ENCODE data around the gene GRAMD1A. TPM values are rescaled to one million over a fixed set of nuclear protein-coding genes. Genes with fewer than 3 reads are reported as not detected.

The GRAMD1A gene
- total RNA-seq, 2 donors from 2014 or later, result 17.1 to 32.3 TPM

DNA sequence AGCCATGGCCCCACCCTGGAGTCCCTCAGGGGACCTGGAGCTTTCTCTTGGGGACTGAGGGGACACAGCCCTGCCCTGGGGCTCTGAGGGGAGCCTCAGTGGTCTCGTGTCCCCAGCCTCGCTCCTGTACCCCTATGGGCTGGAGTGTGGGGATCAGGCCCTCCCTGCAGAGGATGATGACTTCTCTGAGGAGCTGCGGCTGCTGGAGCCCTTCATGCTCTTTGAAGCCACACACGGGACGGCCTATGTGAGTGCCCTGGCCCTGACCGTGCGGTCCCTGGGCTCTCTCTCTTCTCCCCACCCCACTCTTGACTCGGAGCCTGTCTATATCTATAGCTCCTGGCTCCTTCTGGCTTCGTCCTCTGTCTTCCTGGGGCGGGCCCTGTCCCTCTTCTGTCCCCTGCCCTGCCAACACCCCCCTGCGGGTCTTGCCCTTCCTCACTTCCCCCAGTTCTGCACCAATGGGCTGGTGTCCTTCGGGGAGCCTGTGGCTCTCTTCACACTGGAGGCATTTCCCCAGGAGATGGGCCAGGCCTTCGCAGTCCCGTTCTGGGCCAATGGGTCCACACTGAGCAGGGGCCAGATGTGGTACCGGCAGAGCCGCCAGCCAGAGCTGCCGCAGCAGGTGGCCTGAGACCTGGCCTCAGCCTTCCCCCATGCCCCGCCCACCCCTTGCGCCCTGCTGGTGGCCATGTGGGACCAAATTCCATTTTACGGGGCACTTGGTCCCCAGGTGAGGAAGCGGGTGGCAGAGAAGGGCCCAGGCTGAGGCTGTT lies 74.5 kb downstream of the GRAMD1A start:
- intact Hi-C loops (cut with DNase I, micrococcal nuclease), result no loop called here
- ATAC-seq (no peak), DNase-seq (no peak)

DNA sequence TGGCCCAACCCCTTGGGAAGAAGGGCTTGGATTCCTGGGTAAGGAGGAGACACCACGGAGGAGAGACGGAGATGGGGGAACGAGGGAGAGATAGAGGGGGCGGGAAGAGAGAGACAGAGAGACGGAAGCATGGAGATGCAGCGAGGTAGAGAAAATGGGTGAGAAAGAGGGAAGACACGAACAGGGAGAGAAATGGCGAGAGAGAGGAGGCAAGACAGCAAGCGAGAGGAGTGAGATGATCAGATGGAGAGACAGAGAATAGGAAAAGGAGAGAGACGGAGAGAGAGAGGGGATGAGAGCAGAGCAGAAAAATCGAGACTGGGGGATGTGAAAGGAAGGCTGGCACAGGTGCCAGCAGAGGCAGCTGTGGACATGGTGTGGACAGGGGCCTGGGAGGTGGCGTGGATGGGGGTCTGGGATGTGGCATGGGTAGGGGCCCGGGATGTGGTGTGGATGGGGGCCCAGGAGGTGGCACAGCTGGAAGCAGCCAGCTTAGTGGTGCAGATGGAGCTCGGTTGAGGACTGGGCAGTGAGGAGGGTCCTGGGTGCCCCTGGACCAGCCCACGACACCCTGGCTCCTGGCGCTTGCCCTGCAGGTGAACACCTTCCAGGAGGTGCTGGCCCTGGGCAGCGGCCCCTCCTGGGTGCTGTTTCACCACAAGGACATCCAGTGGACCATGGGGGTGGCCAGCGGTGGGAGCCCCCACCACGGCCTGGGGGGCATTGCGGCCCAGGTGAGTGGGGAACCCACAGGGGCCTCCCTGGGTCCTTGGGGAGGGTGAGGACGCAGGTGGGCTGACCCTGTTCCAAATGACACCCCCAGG lies 75.3 kb downstream of the GRAMD1A start:
- intact Hi-C loops (cut with DNase I, micrococcal nuclease), result no loop called here
- ATAC-seq (no peak), DNase-seq (no peak)

DNA sequence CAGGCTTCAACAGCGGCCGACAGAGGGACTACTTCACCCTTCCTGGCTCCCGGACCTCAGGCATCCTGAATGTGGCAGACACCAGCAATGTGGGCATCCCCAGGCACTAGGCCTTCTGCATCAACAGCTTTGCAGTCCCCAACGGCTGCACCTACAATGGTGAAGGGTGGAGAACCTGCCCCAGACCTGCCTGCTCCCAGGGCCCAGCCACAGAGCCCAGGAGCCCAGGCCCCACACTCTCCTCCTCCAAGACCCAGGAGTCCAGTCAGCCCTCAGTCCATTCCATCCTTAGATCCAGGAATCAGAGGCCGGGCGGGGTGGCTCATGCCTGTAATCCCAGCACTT lies 75.9 kb downstream of the GRAMD1A start:
- intact Hi-C loops (cut with DNase I, micrococcal nuclease), result no loop called here
- ATAC-seq (no peak), DNase-seq (no peak)

Other genes starting within 250 kb of the GRAMD1A start
- 1 to 10 TPM; 3.6 to 3.8 TPM for gene ZNF599, start 227.1 kb upstream of the GRAMD1A start, total RNA-seq
- 1 to 10 TPM; 2.2 to 2.7 TPM for gene ZNF30, start 73.4 kb upstream of the GRAMD1A start, total RNA-seq
- 1 to 10 TPM; 5.8 to 6.4 TPM for gene ZNF792, start 36.1 kb upstream of the GRAMD1A start, total RNA-seq
- gene SCN1B, start 30.1 kb downstream of the GRAMD1A start, total RNA-seq, result 1 to 10 TPM; 2.2 to 4.1 TPM
- 1 to 10 TPM in 1 of 2 donors, under 1 TPM in 1; 0.95 to 1.1 TPM for gene HPN, start 41.4 kb downstream of the GRAMD1A start, total RNA-seq
- 1,000 to 10,000 TPM; 4,169 to 4,218 TPM for gene FXYD3, start 115.5 kb downstream of the GRAMD1A start, total RNA-seq
- gene LGI4, start 134.7 kb downstream of the GRAMD1A start, total RNA-seq, result 10 to 100 TPM in 1 of 2 donors, 1 to 10 TPM in 1; 9.7 to 14.2 TPM
- 10 to 100 TPM in 1 of 2 donors, 1 to 10 TPM in 1; 7.7 to 30.3 TPM for gene FXYD1, start 138.5 kb downstream of the GRAMD1A start, total RNA-seq
- not detected for gene FXYD7, start 142.9 kb downstream of the GRAMD1A start, total RNA-seq
- 10 to 100 TPM; 14.9 to 18.3 TPM for gene FXYD5, start 154.4 kb downstream of the GRAMD1A start, total RNA-seq
- gene FAM187B, start 228.4 kb downstream of the GRAMD1A start, total RNA-seq, result not detected
- 100 to 1,000 TPM; 323 to 324 TPM for gene LSR, start 248.7 kb downstream of the GRAMD1A start, total RNA-seq

Data from left colon (tissue), 2 donors.